BLaER1 treated with 17β-estradiol and CSF1 and Interleukin-3, amounts not matched to agents 10 nM and 100 nM (cell line): Measurements from ENCODE around the gene OR52A1.

Experiments
- H3K27ac ChIP-seq, 11 experiments: shearing (Covaris generic); formaldehyde crosslinking; 2 replicates each; pipeline ENCODE4 v1.8.1; 2022
- H3K27me3 ChIP-seq, 11 experiments: shearing (Covaris generic); formaldehyde crosslinking; 2 replicates each; pipeline ENCODE4 v1.8.1; 2022
- H3K36me3 ChIP-seq, 11 experiments: shearing (Covaris generic); formaldehyde crosslinking; 2 replicates each; pipeline ENCODE4 v1.8.1; 2022
- H3K4me1 ChIP-seq, 10 experiments: shearing (Covaris generic); formaldehyde crosslinking; 2 replicates each; pipeline ENCODE4 v1.8.1; 2022
- H3K4me2 ChIP-seq, 11 experiments: shearing (Covaris generic); formaldehyde crosslinking; 2 replicates each; pipeline ENCODE4 v1.8.1; 2022
- H3K4me3 ChIP-seq, 10 experiments: shearing (Covaris generic); formaldehyde crosslinking; 2 replicates each; pipeline ENCODE4 v1.8.1; 2022
- H3K9ac ChIP-seq, 11 experiments: shearing (Covaris generic); formaldehyde crosslinking; 2 replicates each; pipeline ENCODE4 v1.8.1; 2022
- H3K9me3 ChIP-seq, 11 experiments: shearing (Covaris generic); formaldehyde crosslinking; replicated peaks in 1 of 11; 2 replicates each; pipeline ENCODE4 v1.8.1; 2022
- H4K20me1 ChIP-seq, 11 experiments: shearing (Covaris generic); formaldehyde crosslinking; 2 replicates each; pipeline ENCODE4 v1.8.1; 2022
- Cebpa-rat ChIP-seq, 11 experiments: shearing (Covaris generic); IDR thresholded peaks; 2 replicates each; pipeline ENCODE4 v1.8.1; 2022

Gene OR52A1

DNA sequence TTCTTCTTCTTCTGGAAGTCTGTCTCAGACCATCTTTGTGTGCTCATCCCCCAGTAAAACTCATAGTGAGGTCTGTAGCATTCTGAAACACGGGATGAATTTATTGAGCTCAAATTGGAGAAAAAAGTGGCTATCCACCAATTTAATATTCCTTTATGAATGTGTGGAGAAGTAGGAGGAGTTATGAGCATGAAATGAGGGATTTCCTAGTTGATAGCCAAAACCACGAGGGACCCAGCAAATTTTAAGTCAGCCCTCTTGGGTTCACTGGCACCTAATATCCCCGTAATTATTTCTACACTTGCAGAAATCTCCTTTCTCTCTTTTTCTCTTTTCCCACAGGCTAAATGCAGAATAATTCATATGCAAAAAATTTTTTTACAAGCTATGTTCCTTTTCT is at the start of gene OR52A1:
Gene OR52A1 (minus strand): TSS at position 101 of the 400 bp plus-strand sequence. CDS start 2,388 bp downstream, outside the sequence.
- H3K9ac ChIP-seq = no peak within 1 kb of the TSS
- H3K27me3 ChIP-seq = no peaks in the 10 kb centered on the region
- no peak for TF ChIP-seq Cebpa-rat (IDR thresholded peaks at IDR 0.05)

DNA sequence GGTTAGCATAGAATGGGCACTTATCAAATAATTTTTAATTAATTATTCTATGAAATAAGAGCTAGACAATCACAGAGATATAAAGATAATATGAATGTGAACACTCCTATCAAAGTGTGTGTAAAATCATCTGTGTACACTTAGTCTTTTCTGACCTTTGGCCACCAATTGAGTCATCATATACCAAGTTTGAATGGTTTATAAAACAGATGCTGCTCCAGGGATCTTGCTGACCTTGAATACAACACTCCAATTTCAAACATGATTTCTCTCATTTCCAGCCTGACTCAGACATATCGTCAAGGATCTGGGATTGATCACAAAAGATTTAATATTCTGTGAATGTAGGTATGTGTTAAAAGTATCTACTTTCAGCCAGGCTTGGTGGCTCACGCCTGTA is 48.8 kb upstream of the OR52A1 start:
- no peak for TF ChIP-seq Cebpa-rat (IDR thresholded peaks at IDR 0.05)
- Histone ChIP-seq H3K9me3 (no peaks in the 10 kb centered on the region), H3K9ac (no peak overlapping the region), H3K4me1 (no peaks in the 10 kb centered on the region), H3K27me3 (no peaks in the 10 kb centered on the region), H3K27ac (no peak overlapping the region), H3K36me3 (no peaks in the 10 kb centered on the region), H3K4me3 (no peak overlapping the region), H3K4me2 (no peak overlapping the region), H4K20me1 (no peaks in the 10 kb centered on the region)

More for the DNA sequence above, at the start of gene OR52A1:
- H3K36me3 ChIP-seq = no peaks in the 10 kb centered on the region
- H3K4me3 ChIP-seq = no peak within 1 kb of the TSS
- no peaks in the 10 kb centered on the region for H3K9me3 ChIP-seq
- peaks cover 0 to 28% (median 0%) of the 10 kb centered on the region in 10 experiments; a peak in 6 of 20 replicates for H3K4me1 ChIP-seq
- no peak within 1 kb of the TSS for H3K27ac ChIP-seq
- H4K20me1 ChIP-seq = no peaks in the 10 kb centered on the region
- H3K4me2 ChIP-seq = peak within 1 kb of the TSS in 2 of 11 experiments; percentile 17 to 50; a peak in 4 of 22 replicates

DNA sequence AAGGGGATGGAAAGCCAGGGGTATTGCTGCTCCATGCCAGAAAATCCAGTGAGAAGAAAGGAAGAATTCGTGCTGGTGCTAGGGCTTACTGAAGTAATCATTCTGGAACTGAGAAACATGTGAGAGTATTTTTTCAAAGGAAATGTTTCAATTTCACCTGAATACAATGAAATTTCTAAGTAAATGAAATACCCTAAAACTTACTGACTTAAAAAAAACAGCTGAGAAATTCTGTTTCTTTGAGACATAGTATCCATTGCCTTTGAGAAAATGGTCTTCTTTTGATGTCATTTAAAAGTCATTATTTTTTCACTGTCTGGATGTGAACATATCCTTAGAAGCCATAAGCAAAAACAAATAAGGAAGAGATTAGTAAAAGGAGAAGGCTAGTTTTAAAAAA is 46.0 kb upstream of the OR52A1 start, which contains the start of gene OR51V1:
Gene OR51V1 (minus strand): TSS at position 101 of the 400 bp plus-strand sequence. CDS start 0 bp downstream, at position 101.
- H3K4me1 ChIP-seq = peaks cover 0 to 10% (median 0%) of the 10 kb centered on the region in 10 experiments; a peak in 3 of 20 replicates
- no peak within 1 kb of the TSS for H3K27ac ChIP-seq
- H3K4me3 ChIP-seq = no peak within 1 kb of the TSS
- no peaks in the 10 kb centered on the region for H4K20me1 ChIP-seq
- H3K4me2 ChIP-seq = no peak within 1 kb of the TSS
- no peaks in the 10 kb centered on the region for H3K27me3 ChIP-seq
- no peak within 1 kb of the TSS for H3K9ac ChIP-seq
- TF ChIP-seq Cebpa-rat (IDR thresholded peaks at IDR 0.05) = no peak
- H3K9me3 ChIP-seq = no peaks in the 10 kb centered on the region
- no peaks in the 10 kb centered on the region for H3K36me3 ChIP-seq

DNA sequence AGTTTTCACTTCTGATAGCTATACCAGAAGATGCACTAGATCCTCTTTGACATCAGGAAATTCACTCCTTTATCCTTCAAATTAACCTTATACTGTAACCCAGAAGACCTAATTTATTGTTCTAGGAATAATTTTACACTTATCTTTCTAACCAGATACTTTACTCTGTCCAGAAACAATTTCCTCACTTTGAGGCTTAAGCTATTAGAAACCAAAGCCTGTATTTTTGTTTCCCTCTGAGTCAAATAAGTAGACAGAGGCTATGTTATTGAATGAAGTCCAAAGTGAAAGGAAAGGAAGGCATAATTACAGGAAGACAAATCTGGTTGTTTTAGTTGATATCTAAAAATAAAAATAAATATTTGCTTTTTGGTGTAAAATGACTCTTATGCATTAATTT is 43.7 kb upstream of the OR52A1 start:
- Histone ChIP-seq H3K4me3 (no peak overlapping the region), H3K36me3 (no peaks in the 10 kb centered on the region), H3K9ac (no peak overlapping the region), H3K9me3 (peaks cover 0 to 8% (median 6%) of the 10 kb centered on the region in 11 experiments; a peak in 12 of 22 replicates), H3K27ac (no peak overlapping the region), H3K4me2 (no peak overlapping the region), H4K20me1 (no peaks in the 10 kb centered on the region), H3K4me1 (peaks cover 0 to 10% (median 0%) of the 10 kb centered on the region in 10 experiments; a peak in 3 of 20 replicates), H3K27me3 (no peaks in the 10 kb centered on the region)
- TF ChIP-seq Cebpa-rat (IDR thresholded peaks at IDR 0.05) = no peak

DNA sequence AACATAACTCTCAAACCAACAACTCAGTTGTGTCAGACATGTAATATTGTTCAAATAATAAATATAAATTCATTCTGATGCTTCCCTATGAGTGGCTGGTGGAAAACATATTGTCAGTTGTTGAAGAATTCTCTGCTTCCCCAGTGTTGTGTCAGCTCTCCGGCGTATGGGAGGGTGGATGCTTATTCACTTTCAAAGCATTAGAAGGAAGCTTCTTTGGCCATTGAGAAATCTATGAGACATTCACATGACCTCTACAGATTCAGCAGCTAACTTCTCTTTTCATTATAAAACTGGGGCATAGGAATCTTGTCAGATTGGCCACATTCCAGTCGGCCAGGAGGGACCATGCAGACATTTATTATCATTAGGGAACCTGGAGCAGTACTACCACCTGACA is 43.0 kb upstream of the OR52A1 start:
- no peaks in the 10 kb centered on the region for H4K20me1 ChIP-seq
- TF ChIP-seq Cebpa-rat (IDR thresholded peaks at IDR 0.05) = no peak

DNA sequence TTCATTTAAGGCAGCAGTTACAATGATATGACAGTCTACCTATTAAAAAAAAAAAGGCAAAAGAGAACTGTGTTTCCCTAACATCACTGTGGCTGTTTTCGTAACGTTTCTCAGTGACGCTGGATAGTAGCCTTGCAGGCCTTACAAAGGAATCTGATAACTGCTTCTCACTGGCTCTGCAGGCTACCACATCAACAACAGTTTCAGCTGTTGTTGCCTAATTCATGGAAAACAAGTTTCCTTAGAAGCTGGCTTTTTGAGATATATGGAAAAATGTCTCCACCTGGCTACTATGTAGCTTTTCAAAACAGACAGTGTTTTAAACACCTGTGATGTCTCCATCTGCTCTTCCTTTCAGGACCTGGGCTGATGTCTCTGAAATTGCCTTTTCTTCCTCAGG is 42.2 kb upstream of the OR52A1 start:
- no peak for TF ChIP-seq Cebpa-rat (IDR thresholded peaks at IDR 0.05)
- H3K36me3 ChIP-seq = no peaks in the 10 kb centered on the region
- H3K9me3 ChIP-seq = peaks cover 0 to 11% (median 6%) of the 10 kb centered on the region in 11 experiments; a peak in 12 of 22 replicates
- H3K27ac ChIP-seq = no peak overlapping the region
- H3K4me2 ChIP-seq = no peak overlapping the region
- H3K4me1 ChIP-seq = peaks cover 0 to 10% (median 0%) of the 10 kb centered on the region in 10 experiments; a peak in 3 of 20 replicates
- no peak overlapping the region for H3K4me3 ChIP-seq
- H3K27me3 ChIP-seq = no peaks in the 10 kb centered on the region
- no peaks in the 10 kb centered on the region for H4K20me1 ChIP-seq
- H3K9ac ChIP-seq = no peak overlapping the region

More for the DNA sequence above, 43.0 kb upstream of the OR52A1 start:
- Histone ChIP-seq H3K4me3 (no peak overlapping the region), H3K27me3 (no peaks in the 10 kb centered on the region), H3K4me1 (peaks cover 0 to 10% (median 0%) of the 10 kb centered on the region in 10 experiments; a peak in 3 of 20 replicates), H3K36me3 (no peaks in the 10 kb centered on the region), H3K9me3 (peaks cover 0 to 11% (median 6%) of the 10 kb centered on the region in 11 experiments; a peak in 12 of 22 replicates), H3K4me2 (0 out of 22 replicates have a peak overlapping the region, but pooled peaks of 2 of the 11 experiments have one; percentile 8 to 17), H3K27ac (no peak overlapping the region), H3K9ac (no peak overlapping the region)

DNA sequence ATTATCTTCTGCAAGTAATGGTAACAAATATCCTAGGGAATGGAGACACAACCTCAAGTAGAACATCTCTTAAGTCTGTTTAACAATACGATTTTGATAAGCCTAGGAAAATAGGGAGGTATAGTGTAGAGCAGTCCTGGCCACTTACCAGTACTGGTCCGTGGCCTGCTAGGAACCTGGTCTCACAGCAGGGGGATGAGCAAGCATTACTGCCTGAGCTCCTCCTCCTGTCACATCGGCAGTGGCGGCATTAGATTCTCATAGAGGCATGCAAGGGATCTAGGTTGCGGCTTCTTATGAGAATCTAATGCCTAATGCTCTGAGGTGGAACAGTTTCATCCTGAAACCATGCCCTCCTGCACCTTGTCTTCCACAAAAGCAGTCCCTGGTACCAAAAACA is 41.5 kb upstream of the OR52A1 start:
- Histone ChIP-seq H3K9ac (no peak overlapping the region), H3K27me3 (no peaks in the 10 kb centered on the region), H3K4me2 (no peak overlapping the region), H3K4me3 (no peak overlapping the region), H3K36me3 (no peaks in the 10 kb centered on the region), H3K9me3 (peaks cover 0 to 11% (median 6%) of the 10 kb centered on the region in 11 experiments; a peak in 12 of 22 replicates), H4K20me1 (no peaks in the 10 kb centered on the region), H3K27ac (no peak overlapping the region), H3K4me1 (peaks cover 0 to 10% (median 0%) of the 10 kb centered on the region in 10 experiments; a peak in 3 of 20 replicates)
- no peak for TF ChIP-seq Cebpa-rat (IDR thresholded peaks at IDR 0.05)

DNA sequence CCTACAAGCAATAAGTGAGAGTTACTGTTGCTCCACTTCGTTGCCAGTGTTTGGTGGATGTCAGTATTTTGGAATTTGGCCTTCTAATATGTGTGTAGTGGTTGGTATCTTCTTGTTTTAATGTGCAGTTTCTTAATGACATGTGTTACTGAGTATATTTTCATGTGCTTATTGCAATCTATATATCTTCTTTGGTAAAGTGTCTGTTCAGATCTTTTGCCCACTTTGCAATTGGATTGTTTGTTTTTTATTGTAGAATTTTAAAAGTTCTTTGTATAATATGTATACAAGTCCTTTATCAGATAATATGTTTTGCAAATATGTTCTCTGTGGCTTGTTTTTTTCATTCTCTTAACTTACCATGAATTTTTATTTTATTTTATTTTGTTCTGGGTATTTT is 38.2 kb upstream of the OR52A1 start:
- TF ChIP-seq Cebpa-rat (IDR thresholded peaks at IDR 0.05) = no peak
- Histone ChIP-seq H3K9ac (no peak overlapping the region), H4K20me1 (no peaks in the 10 kb centered on the region)

DNA sequence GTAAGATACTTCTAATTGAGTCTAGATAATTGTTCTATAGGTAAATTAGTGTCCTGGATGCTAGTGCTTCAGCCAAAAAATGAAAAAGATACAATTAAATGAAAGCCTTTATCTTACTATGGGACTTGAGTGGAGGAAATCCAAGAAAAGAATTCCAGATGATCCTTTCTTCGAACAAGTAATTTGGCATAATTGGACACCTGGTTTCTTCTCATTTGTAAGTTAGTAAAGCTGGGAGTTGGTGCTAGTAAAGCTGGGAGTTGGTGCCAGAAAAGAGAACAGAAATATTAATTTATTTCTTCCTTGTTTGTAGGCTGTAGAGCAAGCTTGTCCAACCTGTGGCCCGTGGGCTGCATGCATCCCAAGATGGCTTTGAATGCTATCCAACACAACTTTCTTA is 33.6 kb upstream of the OR52A1 start:
- Histone ChIP-seq H3K4me1 (no peaks in the 10 kb centered on the region), H3K36me3 (no peaks in the 10 kb centered on the region), H3K4me3 (no peak overlapping the region), H3K4me2 (no peak overlapping the region), H3K9me3 (peaks cover 0 to 12% (median 4%) of the 10 kb centered on the region in 11 experiments; a peak in 8 of 22 replicates), H3K9ac (no peak overlapping the region), H3K27ac (no peak overlapping the region), H3K27me3 (no peaks in the 10 kb centered on the region), H4K20me1 (no peaks in the 10 kb centered on the region)
- no peak for TF ChIP-seq Cebpa-rat (IDR thresholded peaks at IDR 0.05)

More for the DNA sequence above, 38.2 kb upstream of the OR52A1 start:
- H3K36me3 ChIP-seq = no peaks in the 10 kb centered on the region
- H3K4me2 ChIP-seq = no peak overlapping the region
- H3K4me1 ChIP-seq = peaks cover 0 to 8% (median 0%) of the 10 kb centered on the region in 10 experiments; a peak in 3 of 20 replicates
- H3K4me3 ChIP-seq = no peak overlapping the region
- no peak overlapping the region for H3K27ac ChIP-seq
- H3K27me3 ChIP-seq = no peaks in the 10 kb centered on the region
- peaks cover 5 to 20% (median 10%) of the 10 kb centered on the region in 11 experiments; a peak in 16 of 22 replicates for H3K9me3 ChIP-seq
